GM10266 (cell line): ENCODE measurements around the gene NXNL2.

Source experiments
- DNase-seq: peaks from one replicate; pipeline ENCODE4 v3.0.0; 2012; ENCODE audit errors: extremely low spot score
- CTCF ChIP-seq: IDR thresholded peaks from 2 replicates; pipeline ENCODE4 v1.5.1; 2012; ENCODE audit warnings: mild to moderate bottlenecking, low read depth; ENCODE audit not compliant: control insufficient read depth, insufficient read depth; ENCODE audit errors: missing control alignments

The NXNL2 gene

GRCh38 chr9:88540251-88540763, 5.3 kb downstream of the NXNL2 start:
- DNase-seq, result no peak
- no peak for TF ChIP-seq CTCF

- no peak for TF ChIP-seq CTCF
- DNase-seq, result no peak
These were observed 9.3 kb downstream of the NXNL2 start for GRCh38 chr9:88544245-88544644.

GRCh38 chr9:88551546-88552137, 16.7 kb downstream of the NXNL2 start:
- DNase-seq, result no peak
- TF ChIP-seq CTCF, result no peak

GRCh38 chr9:88553350-88553749, 18.4 kb downstream of the NXNL2 start:
- no peak for TF ChIP-seq CTCF

GRCh38 chr9:88555268-88555980, 20.4 kb downstream of the NXNL2 start:
- no peak for DNase-seq
- TF ChIP-seq CTCF, result no peak

More at GRCh38 chr9:88553350-88553749, 18.4 kb downstream of the NXNL2 start:
- no peak for DNase-seq

GRCh38 chr9:88559661-88560060, 24.7 kb downstream of the NXNL2 start:
- DNase-seq, result no peak
- no peak for TF ChIP-seq CTCF

- peak; percentile 22 for DNase-seq
These were observed 32.9 kb downstream of the NXNL2 start for GRCh38 chr9:88567870-88568269.

More at GRCh38 chr9:88567870-88568269, 32.9 kb downstream of the NXNL2 start:
- TF ChIP-seq CTCF, result no peak
